GM18858 (cell line): Measurements from ENCODE around the gene LRR1.
"Not testable (repeated sequence)": the region's sequence is repeated elsewhere in the genome, so short reads cannot be mapped to it uniquely, and the experiment has no call there.

Experiments used
- ATAC-seq: cut with Tn5 transposase; IDR thresholded peaks from one replicate; pipeline ENCODE4 v1.9.1; 2021; ENCODE audit not compliant: unreplicated experiment

LRR1 gene

DNA sequence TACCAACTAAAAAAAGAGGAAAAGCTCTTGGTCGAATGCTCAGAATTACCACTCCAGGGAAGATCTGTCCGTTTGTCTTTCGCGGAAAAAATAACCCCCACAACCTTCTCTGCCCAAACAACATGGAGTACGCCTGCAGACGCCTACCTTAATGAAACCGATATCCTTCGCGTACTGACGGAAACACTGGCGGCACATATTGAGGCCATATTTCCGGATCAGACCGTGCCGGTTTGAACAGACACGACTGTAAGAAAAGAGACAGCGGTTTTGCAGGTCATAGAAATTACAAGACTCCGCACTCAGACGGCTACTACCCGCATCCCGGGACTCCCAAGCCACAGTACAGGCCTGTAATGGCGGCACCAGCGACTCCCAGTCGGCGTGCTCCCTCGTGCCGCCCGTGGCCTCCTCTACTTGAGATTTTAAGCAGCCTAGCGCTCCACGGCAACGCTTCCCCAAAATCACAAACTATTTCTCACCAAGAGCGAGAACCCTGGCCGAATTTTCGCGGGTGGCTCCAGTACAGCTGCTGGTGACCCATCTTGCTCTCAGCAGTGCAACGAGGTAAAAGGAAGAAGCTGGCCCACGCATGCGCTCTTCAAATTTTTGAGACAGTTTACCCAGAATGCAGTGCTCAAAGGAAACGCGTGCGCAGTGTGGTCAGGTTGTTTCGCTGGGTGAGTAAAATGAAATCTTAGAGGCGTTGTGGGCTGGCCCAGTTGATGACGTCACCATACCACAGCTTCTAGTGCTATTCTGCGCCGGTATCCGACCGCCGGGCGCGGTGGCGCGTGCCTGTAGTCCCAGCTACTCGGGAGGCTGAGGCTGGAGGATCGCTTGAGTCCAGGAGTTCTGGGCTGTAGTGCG lies 12.7 kb upstream of the LRR1 start, which contains the start of gene RPS29:
Gene RPS29 (minus strand): TSS at position 578 of the 870 bp plus-strand sequence. CDS start 34 bp downstream, at position 544.
- peak; percentile 84 for ATAC-seq

DNA sequence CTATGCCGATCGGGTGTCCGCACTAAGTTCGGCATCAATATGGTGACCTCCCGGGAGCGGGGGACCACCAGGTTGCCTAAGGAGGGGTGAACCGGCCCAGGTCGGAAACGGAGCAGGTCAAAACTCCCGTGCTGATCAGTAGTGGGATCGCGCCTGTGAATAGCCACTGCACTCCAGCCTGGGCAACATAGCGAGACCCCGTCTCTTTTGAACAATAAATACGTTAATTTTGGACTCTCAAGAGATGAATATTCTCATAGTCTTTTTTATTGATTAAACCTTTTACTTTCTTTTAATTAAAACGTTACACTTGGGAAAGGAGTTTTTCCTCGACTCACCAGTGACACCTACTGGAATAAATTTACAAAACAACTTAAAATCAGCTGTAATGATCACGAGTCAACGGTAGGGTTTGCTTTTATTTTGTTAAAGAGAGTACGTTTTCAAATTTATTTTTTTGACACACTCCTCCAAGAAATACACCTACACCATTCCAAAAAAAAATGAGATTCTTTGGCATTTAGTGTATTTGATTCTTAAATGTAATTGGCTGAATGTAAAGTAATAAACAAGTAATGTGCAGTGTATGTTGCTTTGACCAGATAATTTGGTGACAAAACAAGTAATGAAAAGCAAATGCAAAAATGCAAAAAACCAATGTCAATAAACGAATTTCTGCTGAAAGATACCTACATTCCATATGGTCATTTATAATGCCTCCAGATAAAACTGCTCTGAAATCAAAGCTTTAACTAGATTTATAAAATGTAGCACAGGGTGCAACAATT lies 11.9 kb upstream of the LRR1 start:
- peak; percentile 33 for ATAC-seq

- no peak for ATAC-seq
These were observed 9.4 kb upstream of the LRR1 start for GRCh38 chr14:49589387-49589786.

- no peak for ATAC-seq
These were observed 5.7 kb upstream of the LRR1 start for GRCh38 chr14:49593016-49593415.

DNA sequence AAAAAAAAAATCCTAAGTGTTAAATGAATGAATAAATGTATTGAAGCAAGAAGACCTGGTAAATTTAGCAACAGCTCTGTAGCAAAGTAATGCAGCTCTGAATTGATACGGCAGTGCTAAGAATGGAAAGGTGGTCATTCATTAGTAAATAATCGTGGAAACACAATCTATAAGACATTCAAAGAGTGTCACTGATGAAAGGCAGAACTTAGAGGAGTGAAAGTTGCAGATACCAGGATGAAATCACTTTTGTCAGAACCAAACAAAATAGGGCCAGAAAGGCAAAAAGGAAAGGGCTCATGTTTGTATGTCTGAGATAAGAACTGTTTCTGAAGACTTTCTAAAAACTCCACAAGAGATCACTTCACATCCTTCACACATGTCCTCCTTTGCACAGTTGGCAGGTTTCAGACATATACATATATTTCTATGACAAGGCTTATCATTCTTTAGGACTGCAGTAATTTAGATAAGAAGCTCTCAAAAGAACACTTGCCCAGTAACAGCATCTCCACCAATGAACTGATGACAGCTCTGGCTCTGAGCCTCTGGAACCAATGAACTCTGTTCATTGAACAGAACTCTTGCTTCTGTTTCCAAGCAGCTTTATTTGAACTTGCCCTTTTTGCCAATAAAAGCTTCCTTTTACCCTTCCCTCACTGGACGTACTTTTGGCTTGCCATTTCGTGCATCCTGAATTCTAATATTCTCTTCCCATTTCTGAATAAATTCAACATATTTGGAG lies 4.2 kb upstream of the LRR1 start:
- peak; percentile 29 for ATAC-seq

DNA sequence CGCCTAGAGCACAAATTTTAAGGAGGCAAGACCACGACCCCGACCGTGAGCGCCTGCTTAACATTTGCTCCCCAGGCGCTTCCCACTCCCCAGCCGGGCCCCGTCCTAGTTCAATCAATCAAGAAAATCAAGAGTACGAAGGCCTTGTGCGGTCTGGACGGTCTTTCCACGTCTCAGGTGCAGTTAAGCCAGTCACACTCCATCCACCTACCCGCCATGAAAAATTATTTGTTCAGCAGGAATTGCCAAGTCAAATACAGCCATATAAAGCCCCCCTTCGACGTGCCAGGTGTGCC lies 603 bp upstream of the LRR1 start:
- ATAC-seq, result no peak

GRCh38 chr14:49607583-49607982 lies 8.8 kb downstream of the LRR1 start:
- ATAC-seq, result no peak

- ATAC-seq, result no peak
These were observed 13.5 kb downstream of the LRR1 start for GRCh38 chr14:49612251-49612650.

GRCh38 chr14:49612671-49613070 lies 13.9 kb downstream of the LRR1 start:
- no peak for ATAC-seq

- ATAC-seq, result no peak
These were observed 15.5 kb downstream of the LRR1 start for GRCh38 chr14:49614196-49614595.

GRCh38 chr14:49615776-49616175 lies 17.0 kb downstream of the LRR1 start:
- no peak for ATAC-seq

- no peak for ATAC-seq
These were observed 19.2 kb downstream of the LRR1 start for GRCh38 chr14:49617852-49618519.

- not testable (repeated sequence) for ATAC-seq
These were observed 20.5 kb downstream of the LRR1 start for GRCh38 chr14:49619273-49619672.

- no peak for ATAC-seq
These were observed 21.0 kb downstream of the LRR1 start for GRCh38 chr14:49619730-49620129.

DNA sequence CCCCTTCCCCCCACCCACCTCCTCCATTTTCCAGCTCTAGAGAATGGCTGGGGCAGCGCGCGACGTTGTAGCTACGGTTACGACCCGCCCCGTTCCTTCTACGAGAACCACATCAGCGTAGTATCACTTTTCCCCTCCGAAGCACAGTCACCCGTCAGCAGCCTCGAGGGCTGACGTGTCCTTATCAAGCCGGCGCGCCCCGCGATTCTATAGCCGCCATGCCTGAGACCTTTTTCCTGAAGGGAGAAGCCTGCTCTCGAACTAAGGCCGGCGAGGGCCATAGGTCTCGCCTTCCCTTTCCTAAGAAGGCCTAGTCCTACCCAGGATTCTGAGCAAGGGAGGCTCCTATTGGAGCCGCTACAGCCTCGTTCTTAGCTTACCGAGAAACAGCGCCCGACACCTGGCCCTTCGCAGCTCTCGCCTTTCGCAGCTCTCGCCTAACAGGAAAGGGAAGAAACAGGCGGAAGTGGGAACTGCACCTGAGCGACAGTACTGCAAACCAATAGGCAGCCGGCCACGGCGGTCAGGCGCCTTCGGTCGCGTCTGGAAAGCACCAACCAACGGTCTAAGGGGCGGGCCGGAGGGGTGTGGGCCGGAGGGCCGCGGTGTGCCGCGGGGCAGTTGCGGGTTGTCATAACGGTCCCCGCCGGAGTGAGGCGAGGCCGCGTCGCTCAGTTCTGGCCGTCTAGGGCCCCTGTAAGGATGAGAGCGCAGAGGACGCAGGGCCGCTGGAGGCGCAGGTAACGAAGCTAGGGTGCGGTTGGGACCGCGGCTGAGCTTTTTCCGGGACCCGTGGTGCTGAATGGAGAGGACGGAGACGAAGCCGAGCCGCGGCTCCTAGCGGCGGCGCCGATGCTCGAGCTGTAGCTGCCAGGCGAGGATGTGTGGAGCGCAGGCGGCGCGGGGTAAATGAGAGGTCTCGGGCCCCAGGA lies 21.7 kb downstream of the LRR1 start, which contains the start of the genes MGAT2 and RPL36AL:
Gene MGAT2 (plus strand): TSS at position 618 of the 932 bp plus-strand sequence. CDS start 470 bp downstream, outside the sequence.
Gene RPL36AL (minus strand): TSS at position 445 of the 932 bp plus-strand sequence. CDS start 1,522 bp downstream, outside the sequence.
- peak; percentile 88 for ATAC-seq

- ATAC-seq, result peak; percentile 7
These were observed 22.6 kb downstream of the LRR1 start for GRCh38 chr14:49621114-49621881.

GRCh38 chr14:49622022-49622607 lies 23.4 kb downstream of the LRR1 start:
- no peak for ATAC-seq

DNA sequence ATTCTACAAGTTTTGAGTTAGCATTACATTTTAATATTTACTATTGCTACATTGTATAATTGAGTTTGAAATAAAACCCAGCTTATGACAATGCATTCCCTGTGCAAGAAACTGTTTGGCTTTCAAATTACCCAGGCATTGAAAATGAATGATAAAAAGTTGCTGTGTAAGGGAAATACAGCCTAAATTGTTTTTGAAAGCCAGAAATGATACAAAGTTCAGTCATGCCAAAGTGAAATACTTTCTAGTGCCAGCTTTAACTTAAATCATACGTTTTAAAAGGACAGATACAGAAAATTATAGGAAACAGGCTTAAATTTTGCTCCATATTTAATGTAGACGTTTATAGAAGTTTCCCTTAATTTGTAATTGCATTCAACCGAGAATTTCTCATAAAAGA lies 24.6 kb downstream of the LRR1 start:
- no peak for ATAC-seq
